Sigmoid colon (tissue), 7 donors: ENCODE measurements around the gene TMEM219. TPM values are rescaled to one million over a fixed set of nuclear protein-coding genes. Genes with fewer than 3 reads are reported as not detected.

Source experiments
- DNase-seq: peaks from one replicate; pipeline ENCODE4 v3.0.0-alpha.2; 2019
- H3K27ac ChIP-seq, 4 donors: fragments of 200-600 bp; sonication (generic); one replicate each; pipeline ENCODE4 v1.5.1; 2016 to 2019; ENCODE audit warnings: mild to moderate bottlenecking in 1 of 4
- H3K27me3 ChIP-seq, 3 donors: fragments of 200-600 bp; sonication (generic); one replicate each; pipeline ENCODE4 v1.5.1; 2019; ENCODE audit warnings: mild to moderate bottlenecking in 1 of 3
- H3K36me3 ChIP-seq, 4 donors: fragments of 200-600 bp; sonication (generic); one replicate each; pipeline ENCODE4 v1.5.1; 2016 to 2019
- H3K4me1 ChIP-seq, 4 donors: fragments of 200-600 bp; sonication (generic); one replicate each; pipeline ENCODE4 v1.5.1; 2017 to 2019
- H3K4me3 ChIP-seq, 4 donors: fragments of 200-600 bp; sonication (generic); one replicate each; pipeline ENCODE4 v1.5.1; 2017 to 2019; ENCODE audit warnings: mild to moderate bottlenecking in 2 of 4, moderate library complexity in 1 of 4
- H3K9me3 ChIP-seq, 4 donors: fragments of 200-600 bp in 3 of 4; sonication (generic) in 3 of 4; one replicate each; pipeline versions ENCODE4 v1.5.1 to v1.6.1; 2013 to 2019
- EP300 ChIP-seq, 4 donors: sonication (generic); formaldehyde crosslinking; IDR thresholded peaks; one replicate each; pipeline ENCODE4 v1.6.1; 2017; ENCODE audit warnings: antibody characterized with exemption in 4 of 4
- POLR2A ChIP-seq, 2 donors: fragments of 450-650 bp; IDR thresholded peaks; one replicate each; pipeline ENCODE4 v1.6.1; 2016; ENCODE audit warnings: antibody characterized with exemption in 2 of 2, mild to moderate bottlenecking in 2 of 2, moderate library complexity in 2 of 2
- POLR2AphosphoS5 ChIP-seq, 4 donors: sonication (generic); formaldehyde crosslinking; IDR thresholded peaks; one replicate each; pipeline ENCODE4 v1.6.1; 2017; ENCODE audit warnings: antibody characterized with exemption in 4 of 4
- WGBS, 2 donors: extraction: QIAGEN DNeasy Blood & Tissue Kit; methylation state at CpG; one replicate each; pipeline ENCODE4 v1.1.7; 2013; 5-methylcytosine and 5-hydroxymethylcytosine counted together
- intact Hi-C: fragments of 100-400 bp; cut with DNase I; formaldehyde crosslinking; loops from one replicate; pipeline ENCODE4 v1.15.1; 2023
- polyA plus RNA-seq, 3 donors: library from polyadenylated mRNA; stranded (reverse); fragments of 200-250 nt; gene quantifications; one replicate each; pipeline ENCODE4 v1.2.3, GENCODE V29; 2013
- total RNA-seq, 4 donors: library from RNA; depleted of rRNA; stranded (reverse); fragments of >200 nt; gene quantifications; one replicate each; pipeline ENCODE4 v1.1.0, GENCODE V29; 2016
- TF ChIP-seq, protein P1 (sequence below), 4 experiments: fragments of 450-650 bp in 3 of 4; fragments of 200-600 bp in 1 of 4; IDR thresholded peaks; one replicate each; pipeline ENCODE4 v1.5.1; 2016 to 2019; ENCODE audit warnings: antibody characterized with exemption in 4 of 4, mild to moderate bottlenecking in 3 of 4, moderate library complexity in 2 of 4
- donor health status: healthy with polysubstance abuse.
- donor health status: Bipolar disorder and iron deficiency.
- donor health status: healthy.

TMEM219 gene, protein sequence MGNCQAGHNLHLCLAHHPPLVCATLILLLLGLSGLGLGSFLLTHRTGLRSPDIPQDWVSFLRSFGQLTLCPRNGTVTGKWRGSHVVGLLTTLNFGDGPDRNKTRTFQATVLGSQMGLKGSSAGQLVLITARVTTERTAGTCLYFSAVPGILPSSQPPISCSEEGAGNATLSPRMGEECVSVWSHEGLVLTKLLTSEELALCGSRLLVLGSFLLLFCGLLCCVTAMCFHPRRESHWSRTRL
- total RNA-seq (100 to 1,000 TPM; 103 to 136 (median 112) TPM), polyA plus RNA-seq (100 to 1,000 TPM; 178 to 314 (median 297) TPM)

- H3K4me1 ChIP-seq = peaks cover 0 to 18% (median 17%) of the 10 kb centered on the region in 4 donors
- DNase-seq = peak; percentile 96
- no peaks in the 10 kb centered on the region for H3K9me3 ChIP-seq
- intact Hi-C loops = loop anchor here (2.0 kb wide), 2 partner anchors 33 to 35 kb away; partner anchors contain the start of genes HIRIP3 and KCTD13
- peaks cover 0 to 5% (median 0%) of the 10 kb centered on the region in 4 donors for H3K36me3 ChIP-seq
- TF ChIP-seq, protein P1, sequence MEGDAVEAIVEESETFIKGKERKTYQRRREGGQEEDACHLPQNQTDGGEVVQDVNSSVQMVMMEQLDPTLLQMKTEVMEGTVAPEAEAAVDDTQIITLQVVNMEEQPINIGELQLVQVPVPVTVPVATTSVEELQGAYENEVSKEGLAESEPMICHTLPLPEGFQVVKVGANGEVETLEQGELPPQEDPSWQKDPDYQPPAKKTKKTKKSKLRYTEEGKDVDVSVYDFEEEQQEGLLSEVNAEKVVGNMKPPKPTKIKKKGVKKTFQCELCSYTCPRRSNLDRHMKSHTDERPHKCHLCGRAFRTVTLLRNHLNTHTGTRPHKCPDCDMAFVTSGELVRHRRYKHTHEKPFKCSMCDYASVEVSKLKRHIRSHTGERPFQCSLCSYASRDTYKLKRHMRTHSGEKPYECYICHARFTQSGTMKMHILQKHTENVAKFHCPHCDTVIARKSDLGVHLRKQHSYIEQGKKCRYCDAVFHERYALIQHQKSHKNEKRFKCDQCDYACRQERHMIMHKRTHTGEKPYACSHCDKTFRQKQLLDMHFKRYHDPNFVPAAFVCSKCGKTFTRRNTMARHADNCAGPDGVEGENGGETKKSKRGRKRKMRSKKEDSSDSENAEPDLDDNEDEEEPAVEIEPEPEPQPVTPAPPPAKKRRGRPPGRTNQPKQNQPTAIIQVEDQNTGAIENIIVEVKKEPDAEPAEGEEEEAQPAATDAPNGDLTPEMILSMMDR (IDR thresholded peaks at IDR 0.05) = peak; percentile 57 to 78 (median 68)
- TF ChIP-seq POLR2A (IDR thresholded peaks at IDR 0.05) (peak; percentile 33 to 58), EP300 (IDR thresholded peaks at IDR 0.05) (no peak), POLR2AphosphoS5 (IDR thresholded peaks at IDR 0.05) (peak; percentile 69 to 90 (median 83))
- WGBS, 2 donors = 0 to 1% methylated on average over 75 of the region's 75 CpGs
- peak within 1 kb of the TSS; percentile 64 to 91 (median 80) for H3K4me3 ChIP-seq
- peak within 1 kb of the TSS; percentile 90 to 96 (median 94) for H3K27ac ChIP-seq
- no peaks in the 10 kb centered on the region for H3K27me3 ChIP-seq
Observed at GRCh38 chr16:29961479-29962343, at the start of gene TMEM219. TMEM219 (plus strand) TSS chr16:29962079; CDS start chr16:29963144, 1,065 bp downstream.

- TF ChIP-seq POLR2A (IDR thresholded peaks at IDR 0.05) (no peak), EP300 (IDR thresholded peaks at IDR 0.05) (no peak), POLR2AphosphoS5 (IDR thresholded peaks at IDR 0.05) (no peak)
- TF ChIP-seq, protein P1 (IDR thresholded peaks at IDR 0.05) = no peak
- WGBS, 2 donors = 86% methylated on average over 11 of the region's 11 CpGs
- no peak overlapping the region for H3K4me3 ChIP-seq
- no peak for DNase-seq
- H3K4me1 ChIP-seq = no peaks in the 10 kb centered on the region
- H3K36me3 ChIP-seq = peaks cover 0 to 17% (median 0%) of the 10 kb centered on the region in 4 donors
- H3K27ac ChIP-seq = no peak overlapping the region
- intact Hi-C loops = no loop called here
- no peaks in the 10 kb centered on the region for H3K27me3 ChIP-seq
- no peaks in the 10 kb centered on the region for H3K9me3 ChIP-seq
Observed at GRCh38 chr16:29912087-29912486, 49.8 kb upstream of the TMEM219 start.

GRCh38 chr16:29913514-29913913 lies 48.4 kb upstream of the TMEM219 start:
- Histone ChIP-seq H3K9me3 (no peaks in the 10 kb centered on the region), H3K27ac (no peak overlapping the region), H3K4me1 (no peaks in the 10 kb centered on the region), H3K36me3 (peaks cover 0 to 20% (median 0%) of the 10 kb centered on the region in 4 donors), H3K4me3 (no peak overlapping the region), H3K27me3 (no peaks in the 10 kb centered on the region)
- TF ChIP-seq POLR2A (IDR thresholded peaks at IDR 0.05) = no peak
- no peak for TF ChIP-seq EP300 (IDR thresholded peaks at IDR 0.05)
- TF ChIP-seq, protein P1 (IDR thresholded peaks at IDR 0.05) = no peak
- no peak for TF ChIP-seq POLR2AphosphoS5 (IDR thresholded peaks at IDR 0.05)
- 97 to 98% methylated on average over 8 of the region's 8 CpGs for WGBS, 2 donors
- no peak for DNase-seq
- intact Hi-C loops = no loop called here

- no peak overlapping the region for H3K4me3 ChIP-seq
- TF ChIP-seq, protein P1 (IDR thresholded peaks at IDR 0.05) = no peak
- TF ChIP-seq POLR2AphosphoS5 (IDR thresholded peaks at IDR 0.05) (no peak), EP300 (IDR thresholded peaks at IDR 0.05) (no peak), POLR2A (IDR thresholded peaks at IDR 0.05) (no peak)
- no peaks in the 10 kb centered on the region for H3K9me3 ChIP-seq
- no peaks in the 10 kb centered on the region for H3K27me3 ChIP-seq
- whole genome bisulfite sequencing, 2 donors = 65 to 75% methylated on average over 6 of the region's 6 CpGs
- intact Hi-C loops = no loop called here
- DNase-seq = no peak
- no peaks in the 10 kb centered on the region for H3K4me1 ChIP-seq
- no peak overlapping the region for H3K27ac ChIP-seq
- H3K36me3 ChIP-seq = peaks cover 0 to 42% (median 3%) of the 10 kb centered on the region in 4 donors
Observed at GRCh38 chr16:29915590-29916247, 46.2 kb upstream of the TMEM219 start.
